Stimulated activated CD4-positive, alpha-beta T cell treated with anti-CD3 and anti-CD28 coated beads, Interleukin-4, amount 100 ng/mL, for 48 hours (primary cell): ENCODE results near the gene PHEX.
"Not testable (repeated sequence)": the region's sequence is repeated elsewhere in the genome, so short reads cannot be mapped to it uniquely, and the experiment has no call there.

Experiments
- DNase-seq, 2 donors: peaks; one replicate each; pipeline ENCODE4 v3.0.0-alpha.2; 2020; ENCODE audit warnings: low read depth in 2 of 2

The PHEX gene

GRCh38 chrX:22246620-22247019, 214.5 kb downstream of the PHEX start:
- no peak for DNase-seq

DNA sequence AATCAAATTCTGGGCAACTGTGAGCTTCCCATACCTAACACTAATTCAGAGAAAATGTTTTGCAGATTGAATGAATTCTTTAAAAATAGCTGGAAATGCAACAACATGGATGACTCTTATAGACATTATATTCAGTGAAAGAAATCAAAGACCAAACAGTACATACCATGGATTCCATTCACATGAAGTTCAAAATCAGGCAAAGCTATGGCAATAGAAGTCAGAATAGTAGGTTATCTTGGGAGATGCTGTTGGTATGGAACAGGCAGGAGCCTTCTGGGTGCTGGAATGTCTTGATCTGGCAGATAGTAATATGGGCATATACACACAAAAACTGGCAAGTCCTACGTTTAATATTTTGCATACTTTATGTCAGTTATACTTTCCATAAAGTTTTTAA, 215.0 kb downstream of the PHEX start:
- DNase-seq = no peak

GRCh38 chrX:22248401-22248800, 216.3 kb downstream of the PHEX start:
- DNase-seq = no peak

DNA sequence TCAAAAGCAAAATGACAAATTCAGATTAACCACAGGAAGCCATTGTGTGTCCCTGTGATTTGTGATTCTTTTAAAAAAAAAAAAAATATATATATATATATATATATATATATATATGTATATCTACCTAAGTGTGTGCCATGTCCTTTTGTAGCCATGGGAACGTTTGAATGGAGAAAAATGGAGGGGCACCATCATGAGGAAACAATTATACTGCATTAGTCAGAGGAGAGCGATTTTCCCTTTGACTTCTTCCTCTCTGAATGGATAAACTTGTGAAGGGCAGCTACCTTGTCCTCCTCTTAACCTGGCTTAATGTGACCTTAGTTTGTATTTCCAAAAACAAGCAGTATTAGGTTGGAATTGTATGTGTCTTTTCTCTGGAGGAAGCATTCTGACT, 217.2 kb downstream of the PHEX start:
- DNase-seq = no peak

DNA sequence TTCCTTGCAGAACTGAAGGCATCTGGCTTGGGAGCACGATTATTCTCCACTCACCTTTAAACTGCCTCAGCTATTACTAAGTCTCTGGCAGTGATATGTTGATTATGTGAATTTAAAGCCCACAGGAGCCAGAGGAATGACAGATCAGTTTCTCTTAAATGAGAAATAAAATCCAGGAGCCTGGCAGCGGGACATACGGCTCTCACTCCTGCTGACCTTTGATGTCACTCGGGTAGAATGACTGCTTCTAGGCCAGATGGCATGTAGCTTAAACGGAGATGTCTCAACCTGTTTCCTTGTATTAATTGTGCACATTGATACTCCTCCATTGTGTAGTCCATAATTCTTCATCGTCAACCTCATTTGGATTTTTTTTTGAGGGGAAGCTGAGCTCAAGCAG, 236.6 kb downstream of the PHEX start:
- no peak for DNase-seq

- DNase-seq = no peak
Measured at GRCh38 chrX:22272613-22273012, 240.5 kb downstream of the PHEX start, which contains the start of gene CBLL2. Gene CBLL2 (plus strand): TSS chrX:22272913. CDS start chrX:22272992, 79 bp downstream.

- no peak for DNase-seq
Measured at GRCh38 chrX:22273714-22274317, 241.7 kb downstream of the PHEX start.

DNA sequence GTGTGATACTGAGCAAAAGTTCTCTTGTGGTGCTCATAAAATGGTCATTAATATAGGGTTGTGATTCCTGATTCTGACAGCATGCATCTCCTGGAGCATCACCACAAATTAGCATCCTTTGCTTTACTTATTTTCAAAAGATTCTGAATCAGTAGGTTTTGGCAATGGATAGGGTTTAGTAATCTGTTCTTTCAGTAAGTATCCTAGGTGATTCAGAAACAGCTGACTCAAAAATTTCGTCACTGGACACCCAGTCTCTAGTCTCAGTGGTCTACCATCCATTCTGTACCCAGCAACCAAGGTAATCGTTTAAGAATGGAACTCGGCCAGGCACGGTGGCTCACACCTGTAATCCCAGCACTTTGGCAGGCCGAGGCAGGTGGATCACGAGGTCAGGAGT, 244.7 kb downstream of the PHEX start:
- no peak for DNase-seq

DNA sequence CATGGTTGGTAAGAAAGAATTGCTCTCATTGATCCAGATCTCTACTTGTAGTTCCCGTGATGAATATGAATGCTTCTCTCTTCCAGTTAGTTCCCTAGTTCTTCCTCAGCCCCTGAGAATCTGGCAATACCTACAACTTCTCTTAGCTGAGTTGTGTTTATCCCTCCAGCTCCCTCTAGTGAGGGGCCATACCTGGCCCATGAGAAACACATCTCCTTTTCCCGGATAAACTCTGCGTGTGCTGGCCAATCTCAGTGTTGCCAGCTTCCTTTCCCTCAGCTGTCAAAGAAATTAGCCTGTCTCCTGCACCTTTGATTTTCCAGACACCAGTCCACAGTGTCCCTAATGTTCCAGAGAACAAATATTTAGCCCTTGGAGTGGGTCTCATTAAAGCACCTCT, 246.2 kb downstream of the PHEX start:
- DNase-seq = no peak

- not testable (repeated sequence) for DNase-seq
Measured at GRCh38 chrX:22289209-22289608, 257.1 kb downstream of the PHEX start.

DNA sequence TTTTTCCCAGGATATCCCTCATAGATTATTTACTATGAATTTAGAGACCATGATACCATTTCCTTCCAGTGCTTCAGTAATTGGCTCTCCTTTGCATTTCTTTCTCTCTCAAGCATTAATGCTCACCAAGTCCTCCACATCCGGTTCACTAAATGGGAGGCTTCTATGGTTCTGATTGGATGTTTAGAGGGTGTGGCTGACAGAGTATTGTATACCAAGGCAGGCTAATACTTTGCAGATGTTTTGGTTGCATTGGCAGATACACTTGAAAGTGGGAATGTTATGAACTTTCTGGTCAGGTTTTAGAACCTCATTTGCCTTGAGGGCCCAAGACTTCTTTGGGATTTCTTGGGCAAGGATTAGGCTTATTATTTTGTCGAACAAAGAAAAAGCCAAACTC, 264.7 kb downstream of the PHEX start:
- DNase-seq = no peak

DNA sequence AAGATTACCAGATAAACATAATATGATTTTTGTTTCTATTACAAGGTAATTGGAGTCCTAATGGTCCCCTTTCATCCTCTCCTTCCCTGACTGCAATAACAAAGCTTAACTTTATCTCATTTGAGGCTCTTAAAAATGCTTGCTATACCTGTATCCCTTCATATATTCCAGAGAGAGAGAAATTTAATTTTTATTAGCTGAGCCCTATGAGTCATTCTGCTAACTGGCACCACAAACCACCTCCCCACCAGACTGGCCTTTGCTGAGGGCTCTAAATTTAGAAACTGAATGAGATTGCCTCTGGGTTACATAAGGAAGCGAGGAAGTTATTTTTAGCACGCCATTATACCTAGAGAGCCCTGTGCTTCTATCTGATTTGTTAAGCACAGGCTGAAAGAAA, 268.0 kb downstream of the PHEX start:
- no peak for DNase-seq
